Lung (tissue), 12 donors: ENCODE data around the gene IGF2BP1. TPM values are rescaled to one million over a fixed set of nuclear protein-coding genes. Genes with fewer than 3 reads are reported as not detected.

Experiments used
- ATAC-seq: fragments of 200-7000 bp; cut with Tn5 transposase; one replicate; pipeline ENCODE4 v1.9.1; 2020; ENCODE audit warnings: moderate number of reproducible peaks; ENCODE audit not compliant: insufficient read depth, low FRiP score
- DNase-seq, 3 donors: peaks; one replicate each; pipeline ENCODE4 v3.0.0-alpha.2; 2013 to 2017
- H3K27ac ChIP-seq, 2 donors: one replicate each; pipeline ENCODE4 v1.5.1; 2013; ENCODE audit warnings: mild to moderate bottlenecking in 2 of 2, moderate library complexity in 2 of 2, control low read depth in 1 of 2, inconsistent platforms in 1 of 2, low read depth in 1 of 2, low read length in 1 of 2
- H3K27me3 ChIP-seq, 3 donors: one replicate each; pipeline ENCODE4 v1.5.1; 2013; ENCODE audit warnings: low read length in 2 of 3; ENCODE audit not compliant: control insufficient read depth in 3 of 3, insufficient read depth in 3 of 3
- H3K36me3 ChIP-seq, 4 donors: one replicate each; pipeline ENCODE4 v1.5.1; 2013; ENCODE audit warnings: low read length in 4 of 4, mild to moderate bottlenecking in 1 of 4, moderate library complexity in 1 of 4; ENCODE audit not compliant: control insufficient read depth in 4 of 4, insufficient read depth in 4 of 4
- H3K4me1 ChIP-seq, 5 donors: one replicate each; pipeline ENCODE4 v1.5.1; 2013; ENCODE audit warnings: low read length in 5 of 5, mild to moderate bottlenecking in 2 of 5, moderate library complexity in 1 of 5; ENCODE audit not compliant: control insufficient read depth in 5 of 5, insufficient read depth in 5 of 5
- H3K4me3 ChIP-seq: one replicate; pipeline ENCODE4 v1.5.1; 2013; ENCODE audit warnings: mild to moderate bottlenecking, control low read depth, moderate library complexity
- H3K9ac ChIP-seq, 2 donors: one replicate each; pipeline ENCODE4 v1.5.1; 2013; ENCODE audit warnings: low read length in 2 of 2, control low read depth in 1 of 2; ENCODE audit not compliant: insufficient read depth in 1 of 2
- H3K9me3 ChIP-seq, 4 donors: one replicate each; pipeline ENCODE4 v1.5.1; 2013; ENCODE audit warnings: low read length in 3 of 4, mild to moderate bottlenecking in 1 of 4, moderate library complexity in 1 of 4; ENCODE audit not compliant: control insufficient read depth in 4 of 4, insufficient read depth in 3 of 4
- WGBS, 2 donors: extraction: QIAGEN DNeasy Blood & Tissue Kit; methylation state at CpG; one replicate each; pipeline ENCODE4 v1.1.7; 2013; 5-methylcytosine and 5-hydroxymethylcytosine counted together
- polyA plus RNA-seq, 2 donors: library from polyadenylated mRNA; stranded (reverse); fragments of 200-250 nt; gene quantifications; one replicate each; pipeline ENCODE4 v1.2.1, GENCODE V29; 2013
- total RNA-seq, 2 donors: library from RNA; depleted of rRNA in 1 of 2; stranded (reverse); fragments of >200 nt in 1 of 2; gene quantifications; one replicate each; pipeline ENCODE4 v1.2.1, GENCODE V29; 2014 to 2021
- TF ChIP-seq, protein P1 (sequence below): IDR thresholded peaks from 2 replicates; pipeline ENCODE4 v1.5.1; 2012; ENCODE audit warnings: mild to moderate bottlenecking; ENCODE audit errors: control extremely low read depth, extremely low read depth
- donor health status: control.
- donor health status: control.
- donor health status: Bipolar disorder and iron deficiency.
- donor health status: healthy.
- donor health status: DM: yes; HTN: yes; CAD: no.

IGF2BP1 gene
- total and polyA plus RNA-seq, 4 donors = 0.06 to 14.9 (median 0.31) TPM

DNA sequence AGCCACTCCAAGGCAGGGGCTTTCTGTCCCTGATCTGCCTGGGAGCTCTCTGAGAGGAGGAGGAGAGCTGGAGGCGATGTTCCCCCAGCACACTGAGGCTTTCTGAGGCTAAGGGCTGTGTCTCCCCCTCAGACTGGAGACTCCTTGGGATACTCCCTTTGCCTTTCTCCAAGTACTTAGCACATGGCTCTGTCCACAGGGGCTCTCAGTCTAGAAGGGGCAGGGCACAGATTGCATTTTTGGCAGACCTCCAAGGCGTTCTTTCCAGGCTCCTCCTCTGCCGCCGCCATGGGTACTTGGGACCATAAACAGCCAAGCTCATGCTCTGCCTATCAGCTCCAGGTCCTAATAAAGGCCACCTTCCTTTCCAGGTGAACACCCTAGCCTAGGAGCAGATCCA is 27.0 kb upstream of the IGF2BP1 start:
- DNase-seq = peak; percentile 46 to 68 (median 58)
- 46 to 68% methylated on average over 4 of the region's 4 CpGs for WGBS, 2 donors
- Histone ChIP-seq H3K9ac (no peak overlapping the region), H3K36me3 (no peaks in the 10 kb centered on the region), H3K4me3 (no peak overlapping the region), H3K27me3 (peaks cover 0 to 3% (median 0%) of the 10 kb centered on the region in 3 donors), H3K9me3 (no peaks in the 10 kb centered on the region), H3K4me1 (peaks cover 0 to 1% (median 0%) of the 10 kb centered on the region in 5 donors), H3K27ac (no peak overlapping the region)
- ATAC-seq = no peak
- TF ChIP-seq, protein P1, sequence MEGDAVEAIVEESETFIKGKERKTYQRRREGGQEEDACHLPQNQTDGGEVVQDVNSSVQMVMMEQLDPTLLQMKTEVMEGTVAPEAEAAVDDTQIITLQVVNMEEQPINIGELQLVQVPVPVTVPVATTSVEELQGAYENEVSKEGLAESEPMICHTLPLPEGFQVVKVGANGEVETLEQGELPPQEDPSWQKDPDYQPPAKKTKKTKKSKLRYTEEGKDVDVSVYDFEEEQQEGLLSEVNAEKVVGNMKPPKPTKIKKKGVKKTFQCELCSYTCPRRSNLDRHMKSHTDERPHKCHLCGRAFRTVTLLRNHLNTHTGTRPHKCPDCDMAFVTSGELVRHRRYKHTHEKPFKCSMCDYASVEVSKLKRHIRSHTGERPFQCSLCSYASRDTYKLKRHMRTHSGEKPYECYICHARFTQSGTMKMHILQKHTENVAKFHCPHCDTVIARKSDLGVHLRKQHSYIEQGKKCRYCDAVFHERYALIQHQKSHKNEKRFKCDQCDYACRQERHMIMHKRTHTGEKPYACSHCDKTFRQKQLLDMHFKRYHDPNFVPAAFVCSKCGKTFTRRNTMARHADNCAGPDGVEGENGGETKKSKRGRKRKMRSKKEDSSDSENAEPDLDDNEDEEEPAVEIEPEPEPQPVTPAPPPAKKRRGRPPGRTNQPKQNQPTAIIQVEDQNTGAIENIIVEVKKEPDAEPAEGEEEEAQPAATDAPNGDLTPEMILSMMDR = no peak

DNA sequence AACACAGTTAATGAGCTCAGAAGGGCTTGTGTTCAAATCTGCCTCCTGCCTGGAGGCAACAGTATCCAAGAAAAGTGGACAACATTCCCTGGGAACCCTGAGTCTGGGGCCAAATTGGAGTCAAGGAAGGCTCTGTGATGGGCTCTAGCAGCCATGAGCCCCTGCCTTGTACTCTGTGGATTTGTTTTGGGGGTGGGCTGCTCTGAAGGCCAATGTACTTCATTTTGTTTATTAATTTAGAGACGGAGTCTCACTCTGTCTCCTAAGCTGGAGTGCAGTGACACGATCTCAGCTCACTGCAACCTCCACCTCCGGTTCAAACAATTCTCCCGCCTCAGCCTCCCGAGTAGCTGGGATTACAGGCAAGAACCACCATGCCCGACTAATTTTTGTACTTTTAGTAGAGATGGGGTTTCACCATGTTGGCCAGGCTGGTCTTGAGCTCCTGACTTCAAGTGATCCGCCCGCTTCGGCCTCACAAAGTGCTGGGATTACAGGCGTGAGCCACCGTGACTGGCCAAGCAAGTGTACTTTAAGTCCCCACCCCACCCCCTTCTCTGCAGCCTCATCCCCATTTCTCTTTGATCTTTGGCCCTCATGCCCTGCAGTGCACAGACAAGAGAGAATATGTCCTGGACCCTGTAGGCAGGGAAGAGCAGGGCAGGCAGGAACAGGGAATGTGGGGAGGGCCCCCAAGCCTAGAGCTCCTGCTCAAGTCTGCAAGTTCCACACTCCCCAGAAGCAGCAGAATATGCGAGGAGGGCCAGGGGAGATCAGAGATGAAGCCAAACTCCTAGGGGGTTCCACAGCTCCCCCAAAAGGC is 26.1 kb upstream of the IGF2BP1 start:
- Histone ChIP-seq H3K9ac (no peak overlapping the region), H3K4me1 (peaks cover 0 to 1% (median 0%) of the 10 kb centered on the region in 5 donors), H3K27me3 (peaks cover 0 to 3% (median 0%) of the 10 kb centered on the region in 3 donors), H3K4me3 (no peak overlapping the region), H3K9me3 (no peaks in the 10 kb centered on the region), H3K36me3 (no peaks in the 10 kb centered on the region), H3K27ac (no peak overlapping the region)
- ATAC-seq (no peak), DNase-seq (no peak)
- TF ChIP-seq, protein P1 = no peak
- WGBS, 2 donors = 79 to 87% methylated on average over 12 of the region's 12 CpGs

DNA sequence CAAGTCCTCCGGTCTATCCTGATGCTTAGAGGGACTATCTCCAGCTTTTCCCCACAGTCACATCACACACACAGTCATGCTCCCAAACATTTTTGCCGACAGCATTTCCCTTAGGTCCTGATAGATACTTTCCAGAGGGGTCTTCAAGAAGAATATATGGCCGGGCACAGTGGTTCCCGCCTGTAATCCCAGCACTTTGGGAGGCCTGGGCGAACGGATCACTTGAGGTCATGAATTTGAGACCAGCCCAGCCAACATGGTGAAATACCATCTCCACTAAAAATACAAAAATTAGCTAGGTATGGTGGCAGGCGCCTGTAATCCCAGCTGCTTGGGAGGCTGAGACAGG is 24.5 kb upstream of the IGF2BP1 start:
- no peak for DNase-seq
- H3K27me3 ChIP-seq = peaks cover 0 to 3% (median 0%) of the 10 kb centered on the region in 3 donors
- no peak overlapping the region for H3K27ac ChIP-seq

More for the DNA sequence above, 24.5 kb upstream of the IGF2BP1 start:
- no peak overlapping the region for H3K4me3 ChIP-seq
- ATAC-seq = no peak
- H3K36me3 ChIP-seq = no peaks in the 10 kb centered on the region
- WGBS, 2 donors = 79 to 80% methylated on average over 7 of the region's 7 CpGs
- TF ChIP-seq, protein P1 = no peak
- no peak overlapping the region for H3K9ac ChIP-seq
- H3K9me3 ChIP-seq = no peaks in the 10 kb centered on the region
- H3K4me1 ChIP-seq = peaks cover 0 to 1% (median 0%) of the 10 kb centered on the region in 5 donors
